K562 (cell line): ENCODE results near the gene ZNF69. TPM values are rescaled to one million over a fixed set of nuclear protein-coding genes. Genes with fewer than 3 reads are reported as not detected.

Experiments
- BMI1 ChIP-seq: fragments of 150-350 bp; IDR thresholded peaks from 2 replicates; pipeline ENCODE4 v1.6.1; 2014; ENCODE audit warnings: low read length
- CBFA2T2 ChIP-seq: fragments of 450-650 bp; conservative IDR thresholded peaks from 2 replicates; pipeline ENCODE4 v1.6.1; 2017; ENCODE audit warnings: mild to moderate bottlenecking
- CCAR2 ChIP-seq: fragments of 200-400 bp; formaldehyde crosslinking; IDR thresholded peaks from 2 replicates; pipeline ENCODE4 v1.6.1; 2017; ENCODE audit warnings: mild to moderate bottlenecking, low read depth, low read length
- CHD1 ChIP-seq: fragments of 200-600 bp; sonication (generic); IDR thresholded peaks from one replicate; pipeline ENCODE4 v1.6.1; 2012; ENCODE audit warnings: mild to moderate bottlenecking, moderate library complexity, low read length, inconsistent platforms
- EP300 ChIP-seq: IDR thresholded peaks from 2 replicates; pipeline ENCODE4 v1.6.1; 2012; ENCODE audit warnings: low read length, improper control_type of control experiment
- ETV6 ChIP-seq, 3 experiments: fragments of 150-350 bp in 1 of 3; sonication (generic) in 1 of 3; formaldehyde crosslinking in 1 of 3; IDR thresholded peaks; 2 replicates each; pipeline versions ENCODE4 v1.6.1 to v1.8.0; 2014 to 2022; ENCODE audit warnings: borderline replicate concordance in 2 of 3, low read depth in 2 of 3, antibody characterized with exemption in 1 of 3, low read length in 1 of 3, mild to moderate bottlenecking in 1 of 3, missing genetic modification reagents in 1 of 3
- HLTF ChIP-seq: fragments of 450-650 bp; IDR thresholded peaks from 2 replicates; pipeline ENCODE4 v1.6.1; 2016
- NCOR1 ChIP-seq: fragments of 450-650 bp; IDR thresholded peaks from 2 replicates; pipeline ENCODE4 v1.6.1; 2016; ENCODE audit warnings: mild to moderate bottlenecking, moderate library complexity
- PHB2 ChIP-seq: fragments of 450-650 bp; IDR thresholded peaks from 2 replicates; pipeline ENCODE4 v1.6.1; 2017; ENCODE audit warnings: low read depth
- PTRF ChIP-seq: fragments of 450-650 bp; IDR thresholded peaks from 2 replicates; pipeline ENCODE4 v1.6.1; 2016; ENCODE audit warnings: mild to moderate bottlenecking, missing genetic modification characterization, missing compliant biosample characterization
- SMARCE1 ChIP-seq: fragments of 450-650 bp; IDR thresholded peaks from 2 replicates; pipeline ENCODE4 v1.7.1; 2016; ENCODE audit warnings: mild to moderate bottlenecking
- SP2 ChIP-seq: IDR thresholded peaks from 2 replicates; pipeline ENCODE4 v1.6.1; 2011; ENCODE audit warnings: mild to moderate bottlenecking, low read depth, low read length, moderate library complexity; ENCODE audit not compliant: poor library complexity, severe bottlenecking; ENCODE audit errors: extremely low read depth
- STAT5A ChIP-seq: IDR thresholded peaks from 2 replicates; pipeline ENCODE4 v1.6.1; 2012; ENCODE audit warnings: low read length, inconsistent platforms, borderline replicate concordance
- TCF7L2 ChIP-seq: fragments of 150-350 bp; IDR thresholded peaks from 2 replicates; pipeline ENCODE4 v1.6.1; 2016; ENCODE audit warnings: low read depth, mild to moderate bottlenecking, low read length, moderate library complexity
- TRIM28 ChIP-seq: fragments of 450-650 bp; IDR thresholded peaks from 2 replicates; pipeline ENCODE4 v1.6.1; 2017
- XRCC3 ChIP-seq: fragments of 450-650 bp; IDR thresholded peaks from 2 replicates; pipeline ENCODE4 v1.6.1; 2017; ENCODE audit warnings: mild to moderate bottlenecking, moderate library complexity
- ZFP30 ChIP-seq: fragments of 250-450 bp; sonication (Bioruptor Pico); IDR thresholded peaks from 2 replicates; pipeline ENCODE4 v1.8.0; 2022; ENCODE audit warnings: moderate library complexity, mild to moderate bottlenecking, inconsistent platforms, borderline replicate concordance
- ZNF431 ChIP-seq: sonication (generic); formaldehyde crosslinking; IDR thresholded peaks from 2 replicates; pipeline ENCODE4 v1.8.0; 2022; ENCODE audit warnings: mild to moderate bottlenecking, missing genetic modification reagents
- ZNF780A ChIP-seq: fragments of 250-450 bp; sonication (Bioruptor Pico); IDR thresholded peaks from 2 replicates; pipeline ENCODE4 v1.5.0; 2021; ENCODE audit warnings: mild to moderate bottlenecking
- ZSCAN29 ChIP-seq: fragments of 450-650 bp; IDR thresholded peaks from 2 replicates; pipeline ENCODE4 v1.6.1; 2017
- polyA plus RNA-seq, 8 experiments: library from polyadenylated mRNA; depleted of rRNA in 4 of 8; stranded (reverse) in 5 of 8; unstranded in 3 of 8; fragments of >200 nt; fragmentation: Nextera tagmentation in 2 of 8; fragmentation: Illumina TruSeq in 1 of 8; extraction: Ambion mirVana in 2 of 8; extraction: Trizol in 1 of 8; gene quantifications; 2 replicates each; pipeline versions ENCODE4 v1.2.1 to v1.2.3, GENCODE V29; 2011 to 2014; ENCODE audit warnings: inconsistent platforms in 1 of 8, missing spikeins in 1 of 8
- total RNA-seq, 7 experiments: library from RNA; depleted of rRNA in 6 of 7; stranded (reverse); fragments of >200 nt in 6 of 7; fragmentation: Illumina TruSeq in 2 of 7; extraction: Trizol in 2 of 7; gene quantifications; 2 replicates each; pipeline versions ENCODE4 v1.2.1 to v1.2.3, GENCODE V29; 2011 to 2021; ENCODE audit warnings: low replicate concordance in 1 of 7
- TF ChIP-seq, protein P1 (sequence below): sonication (generic); formaldehyde crosslinking; IDR thresholded peaks from 2 replicates; pipeline ENCODE4 v1.8.0; 2022; ENCODE audit warnings: mild to moderate bottlenecking, low read depth, missing genetic modification reagents
- TF ChIP-seq, protein P2 (sequence below): fragments of 250-450 bp; sonication (Bioruptor Pico); IDR thresholded peaks from 2 replicates; pipeline ENCODE4 v1.4.0; 2020; ENCODE audit warnings: mild to moderate bottlenecking, moderate library complexity
- TF ChIP-seq, protein P3 (sequence below): sonication (generic); formaldehyde crosslinking; IDR thresholded peaks from 2 replicates; pipeline ENCODE4 v1.8.0; 2022; ENCODE audit warnings: mild to moderate bottlenecking, missing genetic modification reagents
- TF ChIP-seq, protein P4 (sequence below): sonication (generic); formaldehyde crosslinking; IDR thresholded peaks from 2 replicates; pipeline ENCODE4 v1.8.1; 2023; ENCODE audit warnings: missing genetic modification reagents, mild to moderate bottlenecking, borderline replicate concordance

Gene ZNF69
- total and polyA plus RNA-seq, 9 of the 15 experiments (the other 6 are each of a cell fraction or from before 2014, with no cell fraction given): 2.3 to 5.4 (median 3.6) TPM

DNA sequence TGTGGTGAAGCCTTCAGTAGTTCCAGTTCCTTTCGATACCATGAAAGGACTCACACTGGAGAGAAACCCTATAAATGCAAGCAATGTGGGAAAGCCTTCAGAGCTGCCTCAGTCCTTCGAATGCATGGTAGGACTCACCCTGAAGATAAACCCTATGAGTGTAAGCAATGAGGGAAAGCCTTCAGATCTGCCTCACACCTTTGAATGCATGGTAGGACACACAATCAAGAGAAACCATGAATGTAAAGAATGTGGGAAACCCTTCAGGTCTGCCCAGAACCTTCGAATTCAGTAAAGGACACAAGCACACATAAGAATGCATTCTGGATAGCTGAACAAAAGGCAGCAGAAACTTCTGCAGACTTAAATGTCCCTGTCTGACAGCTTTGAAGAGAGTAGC, 18.3 kb downstream of the ZNF69 start (continued):
- TF ChIP-seq CCAR2 (no peak), NCOR1 (no peak), ZNF780A (no peak), ZNF431 (CRISPR knock-in tag) (no peak), XRCC3 (peak; percentile 78; the same call in 1 of the 2 replicates), HLTF (no peak), CHD1 (no peak), ZFP30 (CRISPR knock-in tag) (no peak), ETV6 (IDR thresholded peaks at IDR 0.05; ENCODE audit: borderline replicate concordance in 1 of 2, low read depth in 2 of 2, low read length in 1 of 2) (no peak), ETV6 (CRISPR knock-in tag; IDR thresholded peaks at IDR 0.05; ENCODE audit: borderline replicate concordance) (no peak), SMARCE1 (no peak), ZSCAN29 (no peak), PHB2 (no peak), EP300 (no peak), TCF7L2 (no peak), SP2 (no peak), TRIM28 (peak; percentile 61; the same call in 1 of the 2 replicates), CBFA2T2 (no peak), STAT5A (no peak), BMI1 (no peak), PTRF (no peak)
- TF ChIP-seq, protein P1, sequence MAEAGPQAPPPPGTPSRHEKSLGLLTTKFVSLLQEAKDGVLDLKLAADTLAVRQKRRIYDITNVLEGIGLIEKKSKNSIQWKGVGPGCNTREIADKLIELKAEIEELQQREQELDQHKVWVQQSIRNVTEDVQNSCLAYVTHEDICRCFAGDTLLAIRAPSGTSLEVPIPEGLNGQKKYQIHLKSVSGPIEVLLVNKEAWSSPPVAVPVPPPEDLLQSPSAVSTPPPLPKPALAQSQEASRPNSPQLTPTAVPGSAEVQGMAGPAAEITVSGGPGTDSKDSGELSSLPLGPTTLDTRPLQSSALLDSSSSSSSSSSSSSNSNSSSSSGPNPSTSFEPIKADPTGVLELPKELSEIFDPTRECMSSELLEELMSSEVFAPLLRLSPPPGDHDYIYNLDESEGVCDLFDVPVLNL (CRISPR knock-in tag): no peak
- TF ChIP-seq, protein P2, sequence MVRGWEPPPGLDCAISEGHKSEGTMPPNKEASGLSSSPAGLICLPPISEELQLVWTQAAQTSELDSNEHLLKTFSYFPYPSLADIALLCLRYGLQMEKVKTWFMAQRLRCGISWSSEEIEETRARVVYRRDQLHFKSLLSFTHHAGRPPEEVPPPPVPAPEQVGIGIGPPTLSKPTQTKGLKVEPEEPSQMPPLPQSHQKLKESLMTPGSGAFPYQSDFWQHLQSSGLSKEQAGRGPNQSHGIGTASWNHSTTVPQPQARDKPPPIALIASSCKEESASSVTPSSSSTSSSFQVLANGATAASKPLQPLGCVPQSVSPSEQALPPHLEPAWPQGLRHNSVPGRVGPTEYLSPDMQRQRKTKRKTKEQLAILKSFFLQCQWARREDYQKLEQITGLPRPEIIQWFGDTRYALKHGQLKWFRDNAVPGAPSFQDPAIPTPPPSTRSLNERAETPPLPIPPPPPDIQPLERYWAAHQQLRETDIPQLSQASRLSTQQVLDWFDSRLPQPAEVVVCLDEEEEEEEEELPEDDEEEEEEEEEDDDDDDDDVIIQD (CRISPR knock-in tag): no peak
- TF ChIP-seq, protein P3, sequence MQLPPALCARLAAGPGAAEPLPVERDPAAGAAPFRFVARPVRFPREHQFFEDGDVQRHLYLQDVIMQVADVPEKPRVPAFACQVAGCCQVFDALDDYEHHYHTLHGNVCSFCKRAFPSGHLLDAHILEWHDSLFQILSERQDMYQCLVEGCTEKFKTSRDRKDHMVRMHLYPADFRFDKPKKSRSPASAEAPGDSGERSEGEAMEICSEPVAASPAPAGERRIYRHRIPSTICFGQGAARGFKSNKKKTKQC (CRISPR knock-in tag): no peak
- TF ChIP-seq, protein P4, sequence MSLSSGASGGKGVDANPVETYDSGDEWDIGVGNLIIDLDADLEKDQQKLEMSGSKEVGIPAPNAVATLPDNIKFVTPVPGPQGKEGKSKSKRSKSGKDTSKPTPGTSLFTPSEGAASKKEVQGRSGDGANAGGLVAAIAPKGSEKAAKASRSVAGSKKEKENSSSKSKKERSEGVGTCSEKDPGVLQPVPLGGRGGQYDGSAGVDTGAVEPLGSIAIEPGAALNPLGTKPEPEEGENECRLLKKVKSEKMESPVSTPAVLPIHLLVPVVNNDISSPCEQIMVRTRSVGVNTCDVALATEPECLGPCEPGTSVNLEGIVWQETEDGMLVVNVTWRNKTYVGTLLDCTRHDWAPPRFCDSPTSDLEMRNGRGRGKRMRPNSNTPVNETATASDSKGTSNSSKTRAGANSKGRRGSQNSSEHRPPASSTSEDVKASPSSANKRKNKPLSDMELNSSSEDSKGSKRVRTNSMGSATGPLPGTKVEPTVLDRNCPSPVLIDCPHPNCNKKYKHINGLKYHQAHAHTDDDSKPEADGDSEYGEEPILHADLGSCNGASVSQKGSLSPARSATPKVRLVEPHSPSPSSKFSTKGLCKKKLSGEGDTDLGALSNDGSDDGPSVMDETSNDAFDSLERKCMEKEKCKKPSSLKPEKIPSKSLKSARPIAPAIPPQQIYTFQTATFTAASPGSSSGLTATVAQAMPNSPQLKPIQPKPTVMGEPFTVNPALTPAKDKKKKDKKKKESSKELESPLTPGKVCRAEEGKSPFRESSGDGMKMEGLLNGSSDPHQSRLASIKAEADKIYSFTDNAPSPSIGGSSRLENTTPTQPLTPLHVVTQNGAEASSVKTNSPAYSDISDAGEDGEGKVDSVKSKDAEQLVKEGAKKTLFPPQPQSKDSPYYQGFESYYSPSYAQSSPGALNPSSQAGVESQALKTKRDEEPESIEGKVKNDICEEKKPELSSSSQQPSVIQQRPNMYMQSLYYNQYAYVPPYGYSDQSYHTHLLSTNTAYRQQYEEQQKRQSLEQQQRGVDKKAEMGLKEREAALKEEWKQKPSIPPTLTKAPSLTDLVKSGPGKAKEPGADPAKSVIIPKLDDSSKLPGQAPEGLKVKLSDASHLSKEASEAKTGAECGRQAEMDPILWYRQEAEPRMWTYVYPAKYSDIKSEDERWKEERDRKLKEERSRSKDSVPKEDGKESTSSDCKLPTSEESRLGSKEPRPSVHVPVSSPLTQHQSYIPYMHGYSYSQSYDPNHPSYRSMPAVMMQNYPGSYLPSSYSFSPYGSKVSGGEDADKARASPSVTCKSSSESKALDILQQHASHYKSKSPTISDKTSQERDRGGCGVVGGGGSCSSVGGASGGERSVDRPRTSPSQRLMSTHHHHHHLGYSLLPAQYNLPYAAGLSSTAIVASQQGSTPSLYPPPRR (CRISPR knock-in tag): no peak
